ENCODE data around the gene COMMD2. TPM values are rescaled to one million over a fixed set of nuclear protein-coding genes. Genes with fewer than 3 reads are reported as not detected.

The COMMD2 gene
- total RNA-seq, 1 experiment from 2014 or later: 64.9 TPM

- H4K5ac ChIP-seq (ENCODE audit: insufficient read length, low read depth, low read length): no peak overlapping the region
- H3K4me3 Mint-ChIP-seq: no peak overlapping the region
Measured at GRCh38 chr3:149736953-149737205, 15.4 kb downstream of the COMMD2 start.

More at GRCh38 chr3:149736953-149737205, 15.4 kb downstream of the COMMD2 start:
- H3K9ac ChIP-seq (ENCODE audit: extremely low read depth, insufficient read length, low read length): no peak overlapping the region
- no peaks in the 10 kb centered on the region for H4K20me1 ChIP-seq (ENCODE audit: control insufficient read depth, insufficient read depth, insufficient read length)
- no peaks in the 10 kb centered on the region for H3K79me1 ChIP-seq (ENCODE audit: insufficient read depth, low read depth, low read length, poor library complexity, severe bottlenecking)
- no peak overlapping the region for H3K4me2 ChIP-seq (ENCODE audit: insufficient read depth, insufficient read length, low read length)
- no peak overlapping the region for H3K23ac ChIP-seq (ENCODE audit: insufficient read length, low read depth, low read length)
- Mint-ChIP-seq H3K9me3 (no peaks in the 10 kb centered on the region), H3K36me3 (ENCODE audit: insufficient read depth in 1 of 3, low read depth in 3 of 3) (peaks cover 0 to 17% (median 6%) of the 10 kb centered on the region in 3 experiments; a peak in 5 of 7 replicates), H3K27ac (no peak overlapping the region), H3K4me1 (peaks cover 3 to 4% of the 10 kb centered on the region in 2 experiments; a peak in 1 of 4 replicates), H3K27me3 (ENCODE audit: low read depth) (no peaks in the 10 kb centered on the region)
- no peak overlapping the region for H2BK5ac ChIP-seq (ENCODE audit: insufficient read length, low read length)
- H3K14ac ChIP-seq (ENCODE audit: insufficient read depth, low read length): no peak overlapping the region
- no peak overlapping the region for H3K18ac ChIP-seq (ENCODE audit: insufficient read length, low read depth, low read length)
- DNase-seq: no peak
- no peak overlapping the region for H2AFZ ChIP-seq (ENCODE audit: low read length)
- H4K91ac ChIP-seq (ENCODE audit: insufficient read length, low read depth, low read length): no peak overlapping the region
- TF ChIP-seq CTCF (conservative IDR thresholded peaks at IDR 0.05): no peak
- no peaks in the 10 kb centered on the region for H3K79me2 ChIP-seq (ENCODE audit: insufficient read depth, low read length)
- no peak overlapping the region for H3K56ac ChIP-seq (ENCODE audit: insufficient read length, low read depth, low read length)
- H3T11ph ChIP-seq (ENCODE audit: low read length): no peak overlapping the region
- no peaks in the 10 kb centered on the region; the same call in 1 of the 2 replicates for H3K4me1 ChIP-seq (ENCODE audit: insufficient read depth, low read length)
- H2AK5ac ChIP-seq (ENCODE audit: insufficient read length, low read length): no peak overlapping the region
- no peak overlapping the region for H3K27ac ChIP-seq (ENCODE audit: insufficient read length, low read depth, low read length)
- no peaks in the 10 kb centered on the region for H3K27me3 ChIP-seq (ENCODE audit: insufficient read depth, low read length)
- no peak overlapping the region for H2BK15ac ChIP-seq (ENCODE audit: low read depth, low read length)
- no peak overlapping the region for H2BK120ac ChIP-seq (ENCODE audit: low read depth, low read length, poor library complexity, severe bottlenecking)
- H3K4ac ChIP-seq (ENCODE audit: low read depth, low read length): no peak overlapping the region
- H2BK12ac ChIP-seq (ENCODE audit: insufficient read length, low read depth, low read length): no peak overlapping the region
- H2BK20ac ChIP-seq (ENCODE audit: low read depth, low read length, poor library complexity, severe bottlenecking): no peak overlapping the region
- H3K9me3 ChIP-seq (ENCODE audit: control insufficient read depth, low read depth, low read length): no peaks in the 10 kb centered on the region
- H3K23me2 ChIP-seq (ENCODE audit: insufficient read length, low read depth, low read length, poor library complexity, severe bottlenecking): no peaks in the 10 kb centered on the region
- no peak overlapping the region for H4K8ac ChIP-seq (replicated peaks; ENCODE audit: insufficient read length, low read depth, low read length)
